ENCODE data around the gene OR7G1. TPM values are rescaled to one million over a fixed set of nuclear protein-coding genes. Genes with fewer than 3 reads are reported as not detected.

The OR7G1 gene
- total RNA-seq (not detected), polyA plus RNA-seq (not detected)
- long read RNA-seq, donor 1 = 0 reads
- long read RNA-seq, donor 2 = 0 reads
- long read RNA-seq, donor 3 = 0 reads
- long read RNA-seq, donor 4 = 0 reads
- long read RNA-seq, donor 5 = 0 reads

GRCh38 chr19:9115307-9115813, at the start of gene OR7G1:
TSS of gene OR7G1 (minus strand) at chr19:9115763. CDS start at chr19:9115763, 0 bp downstream.
- H3K4me3 ChIP-seq = no peak within 1 kb of the TSS
- no peak within 1 kb of the TSS for H3K27ac ChIP-seq (ENCODE audit: low read depth in 1 of 2, low read length in 1 of 2)
- TF ChIP-seq CTCF (IDR thresholded peaks at IDR 0.05; ENCODE audit: control extremely low read depth, extremely low read depth) = no peak
- H3K9ac ChIP-seq (ENCODE audit: insufficient read depth in 1 of 2, low read length in 2 of 2) = no peak within 1 kb of the TSS
- 81 to 98% methylated on average over 2 of the region's 2 CpGs for WGBS, 2 donors
- DNase-seq (no peak), ATAC-seq (ENCODE audit: insufficient read depth, low FRiP score) (no peak)
- no peaks in the 10 kb centered on the region for H3K9me3 ChIP-seq (ENCODE audit: control insufficient read depth in 4 of 4, insufficient read depth in 3 of 4, low read length in 3 of 4)
- no peaks in the 10 kb centered on the region for H3K27me3 ChIP-seq (ENCODE audit: control insufficient read depth in 3 of 3, insufficient read depth in 3 of 3, low read length in 2 of 3)
- H3K4me1 ChIP-seq (ENCODE audit: control insufficient read depth in 5 of 5, insufficient read depth in 5 of 5, low read length in 5 of 5) = no peaks in the 10 kb centered on the region
- H3K36me3 ChIP-seq (ENCODE audit: control insufficient read depth in 4 of 4, insufficient read depth in 4 of 4, low read length in 4 of 4) = no peaks in the 10 kb centered on the region

- Histone ChIP-seq H3K27me3 (ENCODE audit: control insufficient read depth in 3 of 3, insufficient read depth in 3 of 3, low read length in 2 of 3) (no peaks in the 10 kb centered on the region), H3K9ac (ENCODE audit: insufficient read depth in 1 of 2, low read length in 2 of 2) (no peak overlapping the region), H3K27ac (ENCODE audit: low read depth in 1 of 2, low read length in 1 of 2) (no peak overlapping the region), H3K4me3 (no peak overlapping the region), H3K36me3 (ENCODE audit: control insufficient read depth in 4 of 4, insufficient read depth in 4 of 4, low read length in 4 of 4) (peaks cover 25 to 39% (median 32%) of the 10 kb centered on the region in 4 donors), H3K9me3 (ENCODE audit: control insufficient read depth in 4 of 4, insufficient read depth in 3 of 4, low read length in 3 of 4) (peaks cover 0 to 26% (median 15%) of the 10 kb centered on the region in 4 donors), H3K4me1 (ENCODE audit: control insufficient read depth in 5 of 5, insufficient read depth in 5 of 5, low read length in 5 of 5) (no peaks in the 10 kb centered on the region)
- TF ChIP-seq CTCF (IDR thresholded peaks at IDR 0.05; ENCODE audit: control extremely low read depth, extremely low read depth) = no peak
- ATAC-seq (ENCODE audit: insufficient read depth, low FRiP score) (no peak), DNase-seq (no peak)
- 77 to 89% methylated on average over 3 of the region's 3 CpGs for WGBS, 2 donors
These were observed 49.7 kb upstream of the OR7G1 start for GRCh38 chr19:9165261-9165660.

- Histone ChIP-seq H3K4me1 (ENCODE audit: control insufficient read depth in 5 of 5, insufficient read depth in 5 of 5, low read length in 5 of 5) (no peaks in the 10 kb centered on the region), H3K9ac (ENCODE audit: insufficient read depth in 1 of 2, low read length in 2 of 2) (no peak overlapping the region), H3K27me3 (ENCODE audit: control insufficient read depth in 3 of 3, insufficient read depth in 3 of 3, low read length in 2 of 3) (no peaks in the 10 kb centered on the region), H3K27ac (ENCODE audit: low read depth in 1 of 2, low read length in 1 of 2) (no peak overlapping the region), H3K9me3 (ENCODE audit: control insufficient read depth in 4 of 4, insufficient read depth in 3 of 4, low read length in 3 of 4) (peaks cover 0 to 53% (median 21%) of the 10 kb centered on the region in 4 donors), H3K36me3 (ENCODE audit: control insufficient read depth in 4 of 4, insufficient read depth in 4 of 4, low read length in 4 of 4) (peaks cover 54 to 74% (median 65%) of the 10 kb centered on the region in 4 donors), H3K4me3 (no peak overlapping the region)
- ATAC-seq (ENCODE audit: insufficient read depth, low FRiP score) = no peak
- TF ChIP-seq CTCF (IDR thresholded peaks at IDR 0.05; ENCODE audit: control extremely low read depth, extremely low read depth) = no peak
- 98% methylated on average over 12 of the region's 12 CpGs for WGBS, 2 donors
- no peak for DNase-seq
These were observed 45.9 kb upstream of the OR7G1 start for GRCh38 chr19:9161427-9161826.

- Histone ChIP-seq H3K9me3 (ENCODE audit: control insufficient read depth in 4 of 4, insufficient read depth in 3 of 4, low read length in 3 of 4) (peaks cover 0 to 63% (median 23%) of the 10 kb centered on the region in 4 donors), H3K27ac (ENCODE audit: low read depth in 1 of 2, low read length in 1 of 2) (no peak overlapping the region), H3K36me3 (ENCODE audit: control insufficient read depth in 4 of 4, insufficient read depth in 4 of 4, low read length in 4 of 4) (peaks cover 64 to 86% (median 72%) of the 10 kb centered on the region in 4 donors), H3K27me3 (ENCODE audit: control insufficient read depth in 3 of 3, insufficient read depth in 3 of 3, low read length in 2 of 3) (no peaks in the 10 kb centered on the region), H3K4me3 (no peak overlapping the region), H3K4me1 (ENCODE audit: control insufficient read depth in 5 of 5, insufficient read depth in 5 of 5, low read length in 5 of 5) (no peaks in the 10 kb centered on the region), H3K9ac (ENCODE audit: insufficient read depth in 1 of 2, low read length in 2 of 2) (no peak overlapping the region)
- no peak for TF ChIP-seq CTCF (IDR thresholded peaks at IDR 0.05; ENCODE audit: control extremely low read depth, extremely low read depth)
- WGBS, 2 donors = 98 to 99% methylated on average over 13 of the region's 13 CpGs
- no peak for ATAC-seq (ENCODE audit: insufficient read depth, low FRiP score)
- DNase-seq = no peak
These were observed 44.3 kb upstream of the OR7G1 start for GRCh38 chr19:9159891-9160290.

All from lung (tissue), 16 donors.